Measurements from ENCODE around the gene WNK3.

DNA sequence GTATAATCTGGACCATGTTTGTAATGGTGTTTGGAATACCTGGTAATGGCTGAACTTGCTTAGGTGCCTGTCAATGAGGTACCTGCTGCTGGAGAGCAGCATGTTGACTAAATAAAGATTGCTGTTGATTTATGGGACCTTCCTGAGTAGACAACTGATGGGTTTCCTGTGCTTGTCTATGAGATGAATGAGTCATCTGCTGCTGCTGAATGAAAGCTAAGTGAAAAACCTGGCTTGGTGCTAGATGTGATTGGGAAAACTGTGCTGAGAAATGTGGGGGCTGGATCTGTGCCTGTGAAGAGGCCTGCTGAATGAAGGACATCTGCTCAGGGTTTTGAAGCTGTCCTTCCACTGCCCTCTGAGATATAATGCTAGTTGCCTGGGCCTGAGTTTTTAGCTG, 69.6 kb downstream of the WNK3 start:
- no peak for TF ChIP-seq EZH2 (IDR thresholded peaks at IDR 0.05; ENCODE audit: borderline replicate concordance, low read depth, low read length)
- TF ChIP-seq, protein P1, sequence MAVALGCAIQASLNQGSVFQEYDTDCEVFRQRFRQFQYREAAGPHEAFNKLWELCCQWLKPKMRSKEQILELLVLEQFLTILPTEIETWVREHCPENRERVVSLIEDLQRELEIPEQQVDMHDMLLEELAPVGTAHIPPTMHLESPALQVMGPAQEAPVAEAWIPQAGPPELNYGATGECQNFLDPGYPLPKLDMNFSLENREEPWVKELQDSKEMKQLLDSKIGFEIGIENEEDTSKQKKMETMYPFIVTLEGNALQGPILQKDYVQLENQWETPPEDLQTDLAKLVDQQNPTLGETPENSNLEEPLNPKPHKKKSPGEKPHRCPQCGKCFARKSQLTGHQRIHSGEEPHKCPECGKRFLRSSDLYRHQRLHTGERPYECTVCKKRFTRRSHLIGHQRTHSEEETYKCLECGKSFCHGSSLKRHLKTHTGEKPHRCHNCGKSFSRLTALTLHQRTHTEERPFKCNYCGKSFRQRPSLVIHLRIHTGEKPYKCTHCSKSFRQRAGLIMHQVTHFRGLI (CRISPR knock-in tag; IDR thresholded peaks at IDR 0.05) = no peak
- TF ChIP-seq, protein P2, sequence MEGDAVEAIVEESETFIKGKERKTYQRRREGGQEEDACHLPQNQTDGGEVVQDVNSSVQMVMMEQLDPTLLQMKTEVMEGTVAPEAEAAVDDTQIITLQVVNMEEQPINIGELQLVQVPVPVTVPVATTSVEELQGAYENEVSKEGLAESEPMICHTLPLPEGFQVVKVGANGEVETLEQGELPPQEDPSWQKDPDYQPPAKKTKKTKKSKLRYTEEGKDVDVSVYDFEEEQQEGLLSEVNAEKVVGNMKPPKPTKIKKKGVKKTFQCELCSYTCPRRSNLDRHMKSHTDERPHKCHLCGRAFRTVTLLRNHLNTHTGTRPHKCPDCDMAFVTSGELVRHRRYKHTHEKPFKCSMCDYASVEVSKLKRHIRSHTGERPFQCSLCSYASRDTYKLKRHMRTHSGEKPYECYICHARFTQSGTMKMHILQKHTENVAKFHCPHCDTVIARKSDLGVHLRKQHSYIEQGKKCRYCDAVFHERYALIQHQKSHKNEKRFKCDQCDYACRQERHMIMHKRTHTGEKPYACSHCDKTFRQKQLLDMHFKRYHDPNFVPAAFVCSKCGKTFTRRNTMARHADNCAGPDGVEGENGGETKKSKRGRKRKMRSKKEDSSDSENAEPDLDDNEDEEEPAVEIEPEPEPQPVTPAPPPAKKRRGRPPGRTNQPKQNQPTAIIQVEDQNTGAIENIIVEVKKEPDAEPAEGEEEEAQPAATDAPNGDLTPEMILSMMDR (IDR thresholded peaks at IDR 0.05 in 2 of 3, conservative IDR thresholded peaks at IDR 0.05 in 1 of 3; ENCODE audit: insufficient read depth in 2 of 3, low read depth in 1 of 3, low read length in 3 of 3) = no peak
- TF ChIP-seq ZNF232 (CRISPR knock-in tag; IDR thresholded peaks at IDR 0.05) = no peak
- TF ChIP-seq MED1 (CRISPR knock-in tag; IDR thresholded peaks at IDR 0.05; ENCODE audit: borderline replicate concordance) = no peak
- TF ChIP-seq GATA2 (CRISPR knock-in tag; IDR thresholded peaks at IDR 0.05) = no peak
- no peak for TF ChIP-seq ATF3 (IDR thresholded peaks at IDR 0.05)
- no peak for TF ChIP-seq ATF3 (CRISPR knock-in tag; conservative IDR thresholded peaks at IDR 0.05)
